Prostate gland (tissue), 2 donors: ENCODE results near the gene AGBL3. TPM values are rescaled to one million over a fixed set of nuclear protein-coding genes. Genes with fewer than 3 reads are reported as not detected.
"Not testable (repeated sequence)": the region's sequence is repeated elsewhere in the genome, so short reads cannot be mapped to it uniquely, and the experiment has no call there.

ENCODE experiments used
- DNase-seq: peaks from one replicate; pipeline ENCODE4 v3.0.0-alpha.2; 2019; ENCODE audit warnings: low spot score
- H3K27ac ChIP-seq, 2 donors: fragments of 200-600 bp; sonication (generic); 2 replicates each; pipeline ENCODE4 v1.5.1; 2017 to 2019
- H3K27me3 ChIP-seq: fragments of 200-600 bp; sonication (generic); replicated peaks from 2 replicates; pipeline ENCODE4 v1.5.1; 2019; ENCODE audit not compliant: insufficient read depth
- H3K36me3 ChIP-seq, 2 donors: fragments of 200-600 bp; sonication (generic); 1 replicate in 1 of 2; 2 replicates in 1 of 2; pipeline versions ENCODE4 v1.5.1 to v1.8.1; 2017 to 2019
- H3K4me1 ChIP-seq: fragments of 200-600 bp; sonication (generic); replicated peaks from 2 replicates; pipeline ENCODE4 v1.5.1; 2019
- H3K4me3 ChIP-seq, 2 donors: fragments of 200-600 bp; sonication (generic); 2 replicates each; pipeline ENCODE4 v1.5.1; 2017 to 2019
- H3K9me3 ChIP-seq: fragments of 200-600 bp; sonication (generic); 2 replicates; pipeline ENCODE4 v1.5.1; 2017
- CTCF ChIP-seq, 4 experiments: fragments of 200-600 bp in 2 of 4; fragments of 450-650 bp in 2 of 4; sonication (generic) in 2 of 4; IDR thresholded peaks; 1 replicate in 3 of 4; 2 replicates in 1 of 4; pipeline ENCODE4 v1.5.1; 2016 to 2019; ENCODE audit warnings: antibody characterized with exemption in 4 of 4, mild to moderate bottlenecking in 2 of 4, moderate library complexity in 2 of 4
- POLR2A ChIP-seq: fragments of 450-650 bp; IDR thresholded peaks from one replicate; pipeline ENCODE4 v1.6.1; 2016; ENCODE audit warnings: antibody characterized with exemption, mild to moderate bottlenecking
- POLR2AphosphoS5 ChIP-seq: sonication (generic); formaldehyde crosslinking; IDR thresholded peaks from one replicate; pipeline ENCODE4 v1.6.1; 2017; ENCODE audit warnings: antibody characterized with exemption
- WGBS: methylation state at CpG from one replicate; pipeline ENCODE4 v1.1.5; 2018; 5-methylcytosine and 5-hydroxymethylcytosine counted together
- intact Hi-C: fragments of 100-400 bp; cut with DNase I; formaldehyde crosslinking; loops from one replicate; pipeline ENCODE4 v1.14.2; 2022
- total RNA-seq, 2 donors: library from RNA; depleted of rRNA; stranded (reverse); fragments of >200 nt; gene quantifications; one replicate each; pipeline ENCODE4 v1.1.0, GENCODE V29; 2016

AGBL3 gene
- total RNA-seq, 2 donors from 2014 or later, result 1.4 to 2.6 TPM

GRCh38 chr7:135170274-135170997 lies 184.1 kb downstream of the AGBL3 start, which contains the start of gene CYREN:
TSS of gene CYREN (minus strand) at chr7:135170707. CDS start at chr7:135168922, 1,785 bp downstream.
- peak; percentile 70 for TF ChIP-seq POLR2AphosphoS5
- TF ChIP-seq POLR2A, result peak; percentile 51
- peak; percentile 62 to 92 (median 82) for TF ChIP-seq CTCF (IDR thresholded peaks at IDR 0.05)
- whole genome bisulfite sequencing, result under 1% methylated on average over 76 of the region's 77 CpGs
- no peaks in the 10 kb centered on the region for H3K9me3 ChIP-seq
- peaks cover 3% of the 10 kb centered on the region for H3K4me1 ChIP-seq
- intact Hi-C loops, result loop anchor here (5.0 kb wide), 2 partner anchors 42 to 483 kb away; partner anchors contain the start of gene WDR91
- DNase-seq, result peak; percentile 92
- H3K27ac ChIP-seq, result peak within 1 kb of the TSS; percentile 90 to 91
- no peaks in the 10 kb centered on the region for H3K27me3 ChIP-seq
- peak within 1 kb of the TSS; percentile 69 to 72 for H3K4me3 ChIP-seq
- H3K36me3 ChIP-seq, result peaks cover 0 to 4% of the 10 kb centered on the region in 2 donors

- H3K9me3 ChIP-seq, DNase-seq, H3K27me3 ChIP-seq, H3K36me3 ChIP-seq, H3K4me1 ChIP-seq: not testable (repeated sequence)
- Histone ChIP-seq H3K4me3 (peak overlapping the region; percentile 69 to 72), H3K27ac (peak overlapping the region; percentile 90 to 91)
- intact Hi-C loops, result loop anchor here (5.0 kb wide), 2 partner anchors 41 to 484 kb away; partner anchors contain the start of gene WDR91
- 18% methylated on average over 12 of the region's 12 CpGs for WGBS
Measured at GRCh38 chr7:135170998-135171481, 184.7 kb downstream of the AGBL3 start.

- H3K27ac ChIP-seq, result peak overlapping the region; percentile 90 to 91
- not testable (repeated sequence) for H3K36me3 ChIP-seq, H3K27me3 ChIP-seq, H3K4me1 ChIP-seq, H3K4me3 ChIP-seq, H3K9me3 ChIP-seq
- intact Hi-C loops, result loop anchor here (5.0 kb wide), 2 partner anchors 41 to 484 kb away; partner anchors contain the start of gene WDR91
- 69% methylated on average over 19 of the region's 19 CpGs for WGBS
- DNase-seq, result peak; percentile 35
Measured at GRCh38 chr7:135171581-135172291, 185.4 kb downstream of the AGBL3 start.

GRCh38 chr7:135173916-135174315 lies 187.6 kb downstream of the AGBL3 start:
- not testable (repeated sequence) for DNase-seq, H3K4me1 ChIP-seq, H3K27me3 ChIP-seq, H3K36me3 ChIP-seq, H3K9me3 ChIP-seq, H3K4me3 ChIP-seq, H3K27ac ChIP-seq
- intact Hi-C loops, result loop anchor here (5.0 kb wide), 2 partner anchors 38 to 487 kb away; partner anchors contain the start of gene WDR91
- 75% methylated on average over 4 of the region's 4 CpGs for WGBS

- Histone ChIP-seq H3K36me3 (no peaks in the 10 kb centered on the region), H3K4me3 (no peak overlapping the region), H3K9me3 (no peaks in the 10 kb centered on the region), H3K27ac (no peak overlapping the region), H3K27me3 (no peaks in the 10 kb centered on the region), H3K4me1 (no peaks in the 10 kb centered on the region)
- 93% methylated on average over 7 of the region's 7 CpGs for WGBS
- intact Hi-C loops, result loop anchor here (5.0 kb wide), 2 partner anchors 37 to 488 kb away; partner anchors contain the start of gene WDR91
- DNase-seq, result no peak
- TF ChIP-seq POLR2AphosphoS5, result no peak
- TF ChIP-seq CTCF (IDR thresholded peaks at IDR 0.05), result no peak
- TF ChIP-seq POLR2A, result no peak
Measured at GRCh38 chr7:135174941-135175340, 188.6 kb downstream of the AGBL3 start.

- Histone ChIP-seq H3K27me3 (no peaks in the 10 kb centered on the region), H3K4me3 (no peak overlapping the region), H3K36me3 (no peaks in the 10 kb centered on the region), H3K27ac (no peak overlapping the region), H3K4me1 (no peaks in the 10 kb centered on the region), H3K9me3 (no peaks in the 10 kb centered on the region)
- intact Hi-C loops, result no loop called here
- TF ChIP-seq CTCF (IDR thresholded peaks at IDR 0.05), result no peak
- TF ChIP-seq POLR2A, result no peak
- TF ChIP-seq POLR2AphosphoS5, result no peak
- 80% methylated on average over 6 of the region's 6 CpGs for WGBS
- DNase-seq, result no peak
Measured at GRCh38 chr7:135175931-135176330, 189.6 kb downstream of the AGBL3 start.
